Measurements from ENCODE around the gene USP17L19. TPM values are rescaled to one million over a fixed set of nuclear protein-coding genes. Genes with fewer than 3 reads are reported as not detected.
"Not testable (repeated sequence)": the region's sequence is repeated elsewhere in the genome, so short reads cannot be mapped to it uniquely, and the experiment has no call there.

Gene USP17L19, protein sequence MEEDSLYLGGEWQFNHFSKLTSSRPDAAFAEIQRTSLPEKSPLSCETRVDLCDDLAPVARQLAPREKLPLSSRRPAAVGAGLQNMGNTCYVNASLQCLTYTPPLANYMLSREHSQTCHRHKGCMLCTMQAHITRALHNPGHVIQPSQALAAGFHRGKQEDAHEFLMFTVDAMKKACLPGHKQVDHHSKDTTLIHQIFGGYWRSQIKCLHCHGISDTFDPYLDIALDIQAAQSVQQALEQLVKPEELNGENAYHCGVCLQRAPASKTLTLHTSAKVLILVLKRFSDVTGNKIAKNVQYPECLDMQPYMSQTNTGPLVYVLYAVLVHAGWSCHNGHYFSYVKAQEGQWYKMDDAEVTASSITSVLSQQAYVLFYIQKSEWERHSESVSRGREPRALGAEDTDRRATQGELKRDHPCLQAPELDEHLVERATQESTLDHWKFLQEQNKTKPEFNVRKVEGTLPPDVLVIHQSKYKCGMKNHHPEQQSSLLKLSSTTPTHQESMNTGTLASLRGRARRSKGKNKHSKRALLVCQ
- total RNA-seq (not detected in 2 replicates), polyA plus RNA-seq (not detected in 2 replicates), polyA minus RNA-seq (not detected in 2 replicates), Bru-seq, nascent RNA (not detected), BruChase-seq, experiment 1, labeled RNA remaining after a 6-hour chase (not detected), BruChase-seq, experiment 2, labeled RNA remaining after a 2-hour chase (not detected)
- not detected in 2 replicates for polyA plus RNA-seq (2011; cell fraction: cytosol; rRNA removed)
- not detected in 2 replicates for polyA plus RNA-seq (2011; cell fraction: nucleus; rRNA removed)
- not detected in 2 replicates for polyA plus RNA-seq (2012)
- polyA minus RNA-seq (2011; cell fraction: cytosol; rRNA and poly(A)+ RNA removed), result not detected
- not detected in 2 replicates for polyA minus RNA-seq (2011; cell fraction: nucleus; rRNA and poly(A)+ RNA removed)
- long read RNA-seq, result 0 reads

DNA sequence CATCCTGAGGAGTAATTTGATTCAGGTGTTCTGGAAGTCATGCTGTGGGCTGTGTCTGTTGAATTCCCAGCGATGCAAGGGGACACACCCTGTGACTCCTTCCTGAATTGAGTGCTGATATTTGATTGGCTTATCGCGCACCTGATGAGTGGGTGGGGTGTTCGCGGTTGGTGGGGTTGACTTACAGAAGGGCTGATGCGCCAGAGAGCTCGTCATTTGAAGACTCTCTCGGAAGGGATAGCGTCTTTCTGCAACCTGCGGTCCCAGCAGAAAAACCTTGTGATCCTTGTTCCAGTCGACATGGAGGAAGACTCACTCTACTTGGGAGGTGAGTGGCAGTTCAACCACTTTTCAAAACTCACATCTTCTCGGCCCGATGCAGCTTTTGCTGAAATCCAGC lies at the start of gene USP17L19:
Gene USP17L19 (plus strand): TSS at position 301 of the 400 bp plus-strand sequence. CDS start 0 bp downstream, at position 301.
- H3K4me1 ChIP-seq (ENCODE audit: control insufficient read depth, extremely low read depth, insufficient read depth, low read length); H4K20me1 ChIP-seq (replicated peaks; ENCODE audit: control insufficient read depth, extremely low read depth, insufficient read depth, low read length); H3K9me1 ChIP-seq (replicated peaks; ENCODE audit: control insufficient read depth, extremely low read depth, insufficient read depth, low read length); H3K9me3 ChIP-seq (replicated peaks; ENCODE audit: control insufficient read depth, insufficient read depth, low read length); H3K27me3 ChIP-seq (ENCODE audit: control insufficient read depth in 2 of 2, insufficient read depth in 2 of 2, low read length in 2 of 2); H3K9ac ChIP-seq (replicated peaks; ENCODE audit: extremely low read depth, insufficient read depth, low read length); dilution Hi-C loops (cut with MboI; ENCODE audit: extremely low pct_ligation_motif_present, low sequenced_read_pairs); DNase-seq (ENCODE audit: low read depth, low spot score); H3K4me3 ChIP-seq (replicated peaks in 1 of 3; ENCODE audit: insufficient read depth in 1 of 3, low read depth in 1 of 3, low read length in 3 of 3); CTCF ChIA-PET; H3K79me2 ChIP-seq (ENCODE audit: control insufficient read depth, insufficient read depth, low read length); POLR2A ChIA-PET; intact Hi-C loops (cut with micrococcal nuclease); H3K27ac ChIP-seq (ENCODE audit: insufficient read depth, low read depth, low read length); H2AFZ ChIP-seq (ENCODE audit: low read depth, low read length); BruUV-seq (replicated peaks); FAIRE-seq; H3K36me3 ChIP-seq (ENCODE audit: control insufficient read depth in 2 of 2, extremely low read depth in 1 of 2, insufficient read depth in 2 of 2, low read length in 2 of 2); H3K4me2 ChIP-seq (ENCODE audit: insufficient read depth, low read length): not testable (repeated sequence)

DNA sequence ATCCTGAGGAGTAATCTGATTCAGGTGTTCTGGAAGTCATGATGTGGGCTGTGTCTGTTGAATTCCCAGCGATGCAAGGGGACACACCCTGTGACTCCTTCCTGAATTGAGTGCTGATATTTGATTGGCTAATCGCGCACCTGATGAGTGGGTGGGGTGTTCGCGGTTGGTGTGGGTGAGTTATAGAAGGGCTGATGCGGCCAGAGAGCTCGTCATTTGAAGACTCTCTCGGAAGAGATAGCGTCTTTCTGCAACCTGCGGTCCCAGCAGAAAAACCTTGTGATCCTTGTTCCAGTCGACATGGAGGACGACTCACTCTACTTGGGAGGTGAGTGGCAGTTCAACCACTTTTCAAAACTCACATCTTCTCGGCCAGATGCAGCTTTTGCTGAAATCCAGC lies 42.8 kb upstream of the USP17L19 start, which contains the start of gene USP17L10:
Gene USP17L10 (plus strand): TSS at position 301 of the 400 bp plus-strand sequence. CDS start 0 bp downstream, at position 301.
- DNase-seq (ENCODE audit: low read depth, low spot score); H3K27ac ChIP-seq (ENCODE audit: insufficient read depth, low read depth, low read length); H3K4me1 ChIP-seq (ENCODE audit: control insufficient read depth, extremely low read depth, insufficient read depth, low read length); POLR2A ChIA-PET; H3K36me3 ChIP-seq (ENCODE audit: control insufficient read depth in 2 of 2, extremely low read depth in 1 of 2, insufficient read depth in 2 of 2, low read length in 2 of 2); H2AFZ ChIP-seq (ENCODE audit: low read depth, low read length); H3K4me2 ChIP-seq (ENCODE audit: insufficient read depth, low read length); H3K9me3 ChIP-seq (replicated peaks; ENCODE audit: control insufficient read depth, insufficient read depth, low read length); CTCF ChIA-PET; dilution Hi-C loops (cut with MboI; ENCODE audit: extremely low pct_ligation_motif_present, low sequenced_read_pairs); FAIRE-seq; H3K9ac ChIP-seq (replicated peaks; ENCODE audit: extremely low read depth, insufficient read depth, low read length); H4K20me1 ChIP-seq (replicated peaks; ENCODE audit: control insufficient read depth, extremely low read depth, insufficient read depth, low read length); H3K27me3 ChIP-seq (ENCODE audit: control insufficient read depth in 2 of 2, insufficient read depth in 2 of 2, low read length in 2 of 2); H3K79me2 ChIP-seq (ENCODE audit: control insufficient read depth, insufficient read depth, low read length); BruUV-seq (replicated peaks); H3K9me1 ChIP-seq (replicated peaks; ENCODE audit: control insufficient read depth, extremely low read depth, insufficient read depth, low read length); H3K4me3 ChIP-seq (replicated peaks in 1 of 3; ENCODE audit: insufficient read depth in 1 of 3, low read depth in 1 of 3, low read length in 3 of 3); intact Hi-C loops (cut with micrococcal nuclease): not testable (repeated sequence)

DNA sequence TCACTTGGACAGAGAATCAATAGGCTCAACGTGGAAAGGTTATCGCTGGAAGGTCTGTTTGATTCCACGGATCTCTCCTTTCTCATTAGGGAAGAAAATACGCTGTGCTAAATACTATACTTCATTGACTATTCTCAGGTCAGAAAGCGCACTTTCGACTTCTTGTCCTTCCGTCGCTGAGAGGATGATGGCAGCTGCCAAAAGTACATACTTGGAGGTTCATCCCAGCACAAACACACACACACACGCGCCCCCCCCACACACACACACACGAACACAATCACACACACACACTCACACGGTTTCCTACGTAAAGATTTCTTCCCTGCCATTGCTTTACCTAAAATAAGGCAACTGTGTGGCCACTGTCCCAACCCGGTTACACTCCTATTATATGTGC lies 38.5 kb upstream of the USP17L19 start:
- H3K9me1 ChIP-seq (replicated peaks; ENCODE audit: control insufficient read depth, extremely low read depth, insufficient read depth, low read length); H4K20me1 ChIP-seq (replicated peaks; ENCODE audit: control insufficient read depth, extremely low read depth, insufficient read depth, low read length); dilution Hi-C loops (cut with MboI; ENCODE audit: extremely low pct_ligation_motif_present, low sequenced_read_pairs); H2AFZ ChIP-seq (ENCODE audit: low read depth, low read length); CTCF ChIA-PET; H3K9me3 ChIP-seq (replicated peaks; ENCODE audit: control insufficient read depth, insufficient read depth, low read length); H3K27ac ChIP-seq (ENCODE audit: insufficient read depth, low read depth, low read length); H3K4me2 ChIP-seq (ENCODE audit: insufficient read depth, low read length); DNase-seq (ENCODE audit: low read depth, low spot score); H3K4me3 ChIP-seq (replicated peaks in 1 of 3; ENCODE audit: insufficient read depth in 1 of 3, low read depth in 1 of 3, low read length in 3 of 3); H3K79me2 ChIP-seq (ENCODE audit: control insufficient read depth, insufficient read depth, low read length); H3K36me3 ChIP-seq (ENCODE audit: control insufficient read depth in 2 of 2, extremely low read depth in 1 of 2, insufficient read depth in 2 of 2, low read length in 2 of 2); POLR2A ChIA-PET; BruUV-seq (replicated peaks); FAIRE-seq; intact Hi-C loops (cut with micrococcal nuclease); H3K9ac ChIP-seq (replicated peaks; ENCODE audit: extremely low read depth, insufficient read depth, low read length); H3K4me1 ChIP-seq (ENCODE audit: control insufficient read depth, extremely low read depth, insufficient read depth, low read length); H3K27me3 ChIP-seq (ENCODE audit: control insufficient read depth in 2 of 2, insufficient read depth in 2 of 2, low read length in 2 of 2): not testable (repeated sequence)

DNA sequence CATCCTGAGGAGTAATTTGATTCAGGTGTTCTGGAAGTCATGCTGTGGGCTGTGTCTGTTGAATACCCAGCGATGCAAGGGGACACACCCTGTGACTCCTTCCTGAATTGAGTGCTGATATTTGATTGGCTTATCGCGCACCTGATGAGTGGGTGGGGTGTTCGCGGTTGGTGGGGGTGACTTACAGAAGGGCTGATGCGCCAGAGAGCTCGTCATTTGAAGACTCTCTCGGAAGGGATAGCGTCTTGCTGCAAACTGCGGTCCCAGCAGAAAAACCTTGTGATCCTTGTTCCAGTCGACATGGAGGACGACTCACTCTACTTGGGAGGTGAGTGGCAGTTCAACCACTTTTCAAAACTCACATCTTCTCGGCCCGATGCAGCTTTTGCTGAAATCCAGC lies 38.1 kb upstream of the USP17L19 start, which contains the start of gene USP17L11:
Gene USP17L11 (plus strand): TSS at position 301 of the 400 bp plus-strand sequence. CDS start 0 bp downstream, at position 301.
- FAIRE-seq; H3K9ac ChIP-seq (replicated peaks; ENCODE audit: extremely low read depth, insufficient read depth, low read length); CTCF ChIA-PET; H2AFZ ChIP-seq (ENCODE audit: low read depth, low read length); H3K27ac ChIP-seq (ENCODE audit: insufficient read depth, low read depth, low read length); H3K9me1 ChIP-seq (replicated peaks; ENCODE audit: control insufficient read depth, extremely low read depth, insufficient read depth, low read length); H3K79me2 ChIP-seq (ENCODE audit: control insufficient read depth, insufficient read depth, low read length); intact Hi-C loops (cut with micrococcal nuclease); H3K4me2 ChIP-seq (ENCODE audit: insufficient read depth, low read length); H3K27me3 ChIP-seq (ENCODE audit: control insufficient read depth in 2 of 2, insufficient read depth in 2 of 2, low read length in 2 of 2); H3K36me3 ChIP-seq (ENCODE audit: control insufficient read depth in 2 of 2, extremely low read depth in 1 of 2, insufficient read depth in 2 of 2, low read length in 2 of 2); H4K20me1 ChIP-seq (replicated peaks; ENCODE audit: control insufficient read depth, extremely low read depth, insufficient read depth, low read length); H3K4me3 ChIP-seq (replicated peaks in 1 of 3; ENCODE audit: insufficient read depth in 1 of 3, low read depth in 1 of 3, low read length in 3 of 3); H3K4me1 ChIP-seq (ENCODE audit: control insufficient read depth, extremely low read depth, insufficient read depth, low read length); H3K9me3 ChIP-seq (replicated peaks; ENCODE audit: control insufficient read depth, insufficient read depth, low read length); DNase-seq (ENCODE audit: low read depth, low spot score); dilution Hi-C loops (cut with MboI; ENCODE audit: extremely low pct_ligation_motif_present, low sequenced_read_pairs); BruUV-seq (replicated peaks); POLR2A ChIA-PET: not testable (repeated sequence)

Data from endothelial cell of umbilical vein (primary cell).